K562 (cell line): Measurements from ENCODE around the gene ZNF716. TPM values are rescaled to one million over a fixed set of nuclear protein-coding genes. Genes with fewer than 3 reads are reported as not detected.

Source experiments
- ATAC-seq: fragments of 200-7000 bp; cut with Tn5 transposase; 3 replicates; pipeline ENCODE4 v1.9.1; 2020; ENCODE audit warnings: moderate library complexity
- BruUV-seq: library from RNA; stranded (reverse); fragments of 400-500 nt; replicated peaks from 2 replicates; lab custom pipeline; 2021; lab: Mats Ljungman, UMichigan
- CTCF ChIA-PET: fragments of 300-600 bp; formaldehyde crosslinking; extraction: SDS; loops from one replicate; lab custom pipeline; 2021; ENCODE audit warnings: low intra/inter-chr PET ratio; lab: Yijun Ruan, JAX
- POLR2A ChIA-PET: fragments of 300-600, 350-650 bp; sonication (Branson Sonifier 250); formaldehyde crosslinking; extraction: SDS; loops from one replicate; lab custom pipeline; 2021; ENCODE audit warnings: antibody characterized with exemption, inconsistent platforms; lab: Yijun Ruan, JAX
- DNase-seq, 4 experiments: peaks; one replicate each; pipeline versions ENCODE4 v3.0.0 to v3.0.0-alpha.2; 2011 to 2018; ENCODE audit warnings: low spot score in 3 of 4, mixed read lengths in 3 of 4; ENCODE audit errors: extremely low read depth in 1 of 4
- FAIRE-seq: peaks from 2 replicates; lab custom pipeline; 2011; peaks lifted over from hg19 to GRCh38; lab: Jason Lieb, UNC
- H2AFZ ChIP-seq: 2 replicates; pipeline ENCODE4 v1.6.0; 2011; ENCODE audit warnings: low read depth, low read length, control low read depth, inconsistent platforms
- H3K27ac ChIP-seq: fragments of 200-600 bp; 3 replicates; pipeline ENCODE4 v1.8.0; 2011; ENCODE audit warnings: low read depth, mild to moderate bottlenecking, control low read depth, inconsistent platforms, low read length, moderate library complexity, mixed read lengths; ENCODE audit errors: extremely low read depth
- H3K27me3 ChIP-seq, 2 experiments: fragments of 300-600 bp in 1 of 2; 2 replicates in 1 of 2; 3 replicates in 1 of 2; pipeline versions ENCODE4 v1.6.0 to v1.8.0; 2011; ENCODE audit warnings: inconsistent platforms in 2 of 2, low read length in 2 of 2, mild to moderate bottlenecking in 1 of 2, mixed read lengths in 1 of 2, moderate library complexity in 1 of 2; ENCODE audit not compliant: control insufficient read depth in 2 of 2, insufficient read depth in 2 of 2
- H3K36me3 ChIP-seq: fragments of 300-600 bp; 3 replicates; pipeline ENCODE4 v1.8.0; 2011; ENCODE audit warnings: mild to moderate bottlenecking, low read length, inconsistent platforms; ENCODE audit not compliant: control insufficient read depth, insufficient read depth
- H3K4me1 ChIP-seq, 2 experiments: fragments of 200-600 bp in 1 of 2; replicated peaks in 1 of 2; 2 replicates in 1 of 2; 3 replicates in 1 of 2; pipeline versions ENCODE4 v1.5.1 to v1.8.0; 2011; ENCODE audit warnings: inconsistent platforms in 2 of 2, low read length in 2 of 2, mild to moderate bottlenecking in 1 of 2, mixed read lengths in 1 of 2, moderate library complexity in 1 of 2; ENCODE audit not compliant: control insufficient read depth in 2 of 2, insufficient read depth in 2 of 2
- H3K4me2 ChIP-seq: 2 replicates; pipeline ENCODE4 v1.6.1; 2011; ENCODE audit warnings: low read length, control low read depth, inconsistent platforms, mixed read lengths; ENCODE audit not compliant: insufficient read depth
- H3K4me3 ChIP-seq: fragments of 200-600 bp; sonication (generic), shearing (Covaris generic); 2 replicates; pipeline ENCODE4 v1.5.1; 2016; ENCODE audit warnings: control low read depth, inconsistent platforms
- H3K79me2 ChIP-seq: fragments of 200-600 bp; 3 replicates; pipeline ENCODE4 v1.8.0; 2011; ENCODE audit warnings: low read length, inconsistent platforms; ENCODE audit not compliant: control insufficient read depth, insufficient read depth
- H3K9ac ChIP-seq, 2 experiments: 2 replicates each; pipeline versions ENCODE4 v1.6.0 to v1.6.1; 2011; ENCODE audit warnings: low read depth in 2 of 2, low read length in 2 of 2, control low read depth in 1 of 2, inconsistent platforms in 1 of 2, mild to moderate bottlenecking in 1 of 2, mixed read lengths in 1 of 2; ENCODE audit not compliant: insufficient read depth in 1 of 2
- H3K9me1 ChIP-seq: one replicate; pipeline ENCODE4 v1.6.0; 2011; ENCODE audit warnings: inconsistent platforms, mild to moderate bottlenecking, low read length, moderate library complexity; ENCODE audit not compliant: control insufficient read depth, insufficient read depth
- H3K9me3 ChIP-seq: replicated peaks from 2 replicates; pipeline ENCODE4 v1.5.1; 2011; ENCODE audit warnings: low read depth, low read length, inconsistent platforms; ENCODE audit not compliant: control insufficient read depth, insufficient read depth
- H4K20me1 ChIP-seq: replicated peaks from 2 replicates; pipeline ENCODE4 v1.6.1; 2011; ENCODE audit warnings: low read length, inconsistent platforms, mixed read lengths; ENCODE audit not compliant: control insufficient read depth, insufficient read depth
- CBX2 ChIP-seq: fragments of 200-600 bp; sonication (generic); IDR thresholded peaks from one replicate; pipeline ENCODE4 v1.6.1; 2012; ENCODE audit warnings: mild to moderate bottlenecking, low read length, inconsistent platforms; ENCODE audit not compliant: insufficient read depth, poor library complexity, severe bottlenecking
- CTCF ChIP-seq, 3 experiments: IDR thresholded peaks in 2 of 3; conservative IDR thresholded peaks in 1 of 3; 2 replicates each; pipeline ENCODE4 v1.5.1; 2011 to 2012; ENCODE audit warnings: low read length in 3 of 3, mild to moderate bottlenecking in 3 of 3, control low read depth in 2 of 3, improper control_type of control experiment in 1 of 3, inconsistent platforms in 1 of 3, low read depth in 1 of 3, mixed read lengths in 1 of 3, moderate library complexity in 1 of 3; ENCODE audit not compliant: insufficient read depth in 2 of 3
- ETS2 ChIP-seq: IDR thresholded peaks from 2 replicates; pipeline ENCODE4 v1.6.1; 2016; ENCODE audit warnings: borderline replicate concordance, missing genetic modification characterization, mild to moderate bottlenecking, moderate library complexity, missing compliant biosample characterization; ENCODE audit not compliant: poor library complexity, severe bottlenecking
- KLF1 ChIP-seq: fragments of 450-650 bp; IDR thresholded peaks from 2 replicates; pipeline ENCODE4 v1.6.1; 2016; ENCODE audit warnings: missing genetic modification characterization, missing compliant biosample characterization
- NCOA1 ChIP-seq: fragments of 450-650 bp; IDR thresholded peaks from 2 replicates; pipeline ENCODE4 v1.6.1; 2016; ENCODE audit warnings: low read depth
- NONO ChIP-seq, 2 experiments: fragments of 200-400 bp in 1 of 2; fragments of 450-650 bp in 1 of 2; formaldehyde crosslinking in 1 of 2; IDR thresholded peaks; 2 replicates each; pipeline ENCODE4 v1.6.1; 2017; ENCODE audit warnings: low read depth in 2 of 2, mild to moderate bottlenecking in 2 of 2, moderate library complexity in 2 of 2, low read length in 1 of 2
- SMAD4 ChIP-seq: fragments of 250-450 bp; sonication (Bioruptor Pico); conservative IDR thresholded peaks from 2 replicates; pipeline ENCODE4 v1.8.0; 2021; ENCODE audit warnings: inconsistent platforms, mild to moderate bottlenecking, moderate library complexity
- TSC22D4 ChIP-seq: fragments of 450-650 bp; IDR thresholded peaks from 2 replicates; pipeline ENCODE4 v1.6.1; 2016; ENCODE audit warnings: missing genetic modification characterization, missing biosample characterization, control low read depth
- ZNF699 ChIP-seq: fragments of 250-450 bp; sonication (Bioruptor Pico); IDR thresholded peaks from 2 replicates; pipeline ENCODE4 v1.8.0; 2021; ENCODE audit warnings: mild to moderate bottlenecking, moderate library complexity; ENCODE audit not compliant: insufficient replicate concordance
- ZNF79 ChIP-seq: fragments of 250-450 bp; sonication (Bioruptor Pico); IDR thresholded peaks from 2 replicates; pipeline ENCODE4 v1.4.0; 2020; ENCODE audit warnings: low read depth, mild to moderate bottlenecking, moderate library complexity
- WGBS: fragments of 100-300 bp; shearing (Covaris generic); methylation state at CpG from one replicate; pipeline ENCODE4 v1.1.6; 2016; ENCODE audit warnings: low coverage, mixed read lengths; ENCODE audit not compliant: insufficient coverage; ENCODE audit errors: missing lambda C conversion rate; 5-methylcytosine and 5-hydroxymethylcytosine counted together
- in situ Hi-C: fragments of 300-500 bp; cut with MboI; formaldehyde crosslinking; loops from 4 replicates; pipeline ENCODE4 v1.15.0; 2018; ENCODE audit warnings: inconsistent platforms, mixed read lengths
- intact Hi-C: fragments of 100-400 bp; cut with micrococcal nuclease; formaldehyde crosslinking; loops from 2 replicates; pipeline ENCODE4 v1.14.2; 2022
- polyA plus RNA-seq, 8 experiments: library from polyadenylated mRNA; depleted of rRNA in 4 of 8; stranded (reverse) in 5 of 8; unstranded in 3 of 8; fragments of >200 nt; fragmentation: Nextera tagmentation in 2 of 8; fragmentation: Illumina TruSeq in 1 of 8; extraction: Ambion mirVana in 2 of 8; extraction: Trizol in 1 of 8; gene quantifications; 2 replicates each; pipeline versions ENCODE4 v1.2.1 to v1.2.3, GENCODE V29; 2011 to 2014; ENCODE audit warnings: inconsistent platforms in 1 of 8, missing spikeins in 1 of 8
- total RNA-seq, 7 experiments: library from RNA; depleted of rRNA in 6 of 7; stranded (reverse); fragments of >200 nt in 6 of 7; fragmentation: Illumina TruSeq in 2 of 7; extraction: Trizol in 2 of 7; gene quantifications; 2 replicates each; pipeline versions ENCODE4 v1.2.1 to v1.2.3, GENCODE V29; 2011 to 2021; ENCODE audit warnings: low replicate concordance in 1 of 7
- TF ChIP-seq, protein P1 (sequence below), 2 experiments: fragments of 450-650 bp; IDR thresholded peaks; 2 replicates each; pipeline ENCODE4 v1.6.1; 2016; ENCODE audit warnings: mild to moderate bottlenecking in 2 of 2, borderline replicate concordance in 1 of 2, low read depth in 1 of 2, moderate library complexity in 1 of 2

The ZNF716 gene
- total and polyA plus RNA-seq, 9 of the 15 experiments (the other 6 are each of a cell fraction or from before 2014, with no cell fraction given): not detected

GRCh38 chr7:57487957-57488356 is 38.0 kb downstream of the ZNF716 start:
- Histone ChIP-seq H3K4me1 (no peaks in the 10 kb centered on the region), H3K9ac (no peak overlapping the region), H3K36me3 (no peaks in the 10 kb centered on the region), H3K4me2 (no peak overlapping the region), H3K27ac (no peak overlapping the region), H2AFZ (no peak overlapping the region), H3K9me3 (peaks cover 10% of the 10 kb centered on the region; the same call in 1 of the 2 replicates), H3K79me2 (no peaks in the 10 kb centered on the region), H3K4me3 (no peak overlapping the region), H4K20me1 (no peaks in the 10 kb centered on the region), H3K27me3 (no peaks in the 10 kb centered on the region), H3K9me1 (no peaks in the 10 kb centered on the region)
- 2% methylated on average over 13 of the region's 13 CpGs for WGBS
- FAIRE-seq (no peak), DNase-seq (no peak), ATAC-seq (no peak)
- no TSS peak for BruUV-seq
- POLR2A ChIA-PET: no interaction called here
- intact Hi-C loops: no loop called here
- CTCF ChIA-PET: no interaction called here
- in situ Hi-C loops: no loop called here
- no peak for TF ChIP-seq ETS2 (tag)
- TF ChIP-seq KLF1 (tag): no peak
- TF ChIP-seq CTCF (IDR thresholded peaks at IDR 0.05 in 2 of 3, conservative IDR thresholded peaks at IDR 0.05 in 1 of 3; ENCODE audit: insufficient read depth in 2 of 3, low read depth in 1 of 3, low read length in 3 of 3): no peak
- TF ChIP-seq NONO (IDR thresholded peaks at IDR 0.05; ENCODE audit: low read depth in 2 of 2, low read length in 1 of 2): no peak
- TF ChIP-seq ZNF699 (CRISPR knock-in tag): no peak
- TF ChIP-seq NCOA1: no peak
- TF ChIP-seq, protein P1, sequence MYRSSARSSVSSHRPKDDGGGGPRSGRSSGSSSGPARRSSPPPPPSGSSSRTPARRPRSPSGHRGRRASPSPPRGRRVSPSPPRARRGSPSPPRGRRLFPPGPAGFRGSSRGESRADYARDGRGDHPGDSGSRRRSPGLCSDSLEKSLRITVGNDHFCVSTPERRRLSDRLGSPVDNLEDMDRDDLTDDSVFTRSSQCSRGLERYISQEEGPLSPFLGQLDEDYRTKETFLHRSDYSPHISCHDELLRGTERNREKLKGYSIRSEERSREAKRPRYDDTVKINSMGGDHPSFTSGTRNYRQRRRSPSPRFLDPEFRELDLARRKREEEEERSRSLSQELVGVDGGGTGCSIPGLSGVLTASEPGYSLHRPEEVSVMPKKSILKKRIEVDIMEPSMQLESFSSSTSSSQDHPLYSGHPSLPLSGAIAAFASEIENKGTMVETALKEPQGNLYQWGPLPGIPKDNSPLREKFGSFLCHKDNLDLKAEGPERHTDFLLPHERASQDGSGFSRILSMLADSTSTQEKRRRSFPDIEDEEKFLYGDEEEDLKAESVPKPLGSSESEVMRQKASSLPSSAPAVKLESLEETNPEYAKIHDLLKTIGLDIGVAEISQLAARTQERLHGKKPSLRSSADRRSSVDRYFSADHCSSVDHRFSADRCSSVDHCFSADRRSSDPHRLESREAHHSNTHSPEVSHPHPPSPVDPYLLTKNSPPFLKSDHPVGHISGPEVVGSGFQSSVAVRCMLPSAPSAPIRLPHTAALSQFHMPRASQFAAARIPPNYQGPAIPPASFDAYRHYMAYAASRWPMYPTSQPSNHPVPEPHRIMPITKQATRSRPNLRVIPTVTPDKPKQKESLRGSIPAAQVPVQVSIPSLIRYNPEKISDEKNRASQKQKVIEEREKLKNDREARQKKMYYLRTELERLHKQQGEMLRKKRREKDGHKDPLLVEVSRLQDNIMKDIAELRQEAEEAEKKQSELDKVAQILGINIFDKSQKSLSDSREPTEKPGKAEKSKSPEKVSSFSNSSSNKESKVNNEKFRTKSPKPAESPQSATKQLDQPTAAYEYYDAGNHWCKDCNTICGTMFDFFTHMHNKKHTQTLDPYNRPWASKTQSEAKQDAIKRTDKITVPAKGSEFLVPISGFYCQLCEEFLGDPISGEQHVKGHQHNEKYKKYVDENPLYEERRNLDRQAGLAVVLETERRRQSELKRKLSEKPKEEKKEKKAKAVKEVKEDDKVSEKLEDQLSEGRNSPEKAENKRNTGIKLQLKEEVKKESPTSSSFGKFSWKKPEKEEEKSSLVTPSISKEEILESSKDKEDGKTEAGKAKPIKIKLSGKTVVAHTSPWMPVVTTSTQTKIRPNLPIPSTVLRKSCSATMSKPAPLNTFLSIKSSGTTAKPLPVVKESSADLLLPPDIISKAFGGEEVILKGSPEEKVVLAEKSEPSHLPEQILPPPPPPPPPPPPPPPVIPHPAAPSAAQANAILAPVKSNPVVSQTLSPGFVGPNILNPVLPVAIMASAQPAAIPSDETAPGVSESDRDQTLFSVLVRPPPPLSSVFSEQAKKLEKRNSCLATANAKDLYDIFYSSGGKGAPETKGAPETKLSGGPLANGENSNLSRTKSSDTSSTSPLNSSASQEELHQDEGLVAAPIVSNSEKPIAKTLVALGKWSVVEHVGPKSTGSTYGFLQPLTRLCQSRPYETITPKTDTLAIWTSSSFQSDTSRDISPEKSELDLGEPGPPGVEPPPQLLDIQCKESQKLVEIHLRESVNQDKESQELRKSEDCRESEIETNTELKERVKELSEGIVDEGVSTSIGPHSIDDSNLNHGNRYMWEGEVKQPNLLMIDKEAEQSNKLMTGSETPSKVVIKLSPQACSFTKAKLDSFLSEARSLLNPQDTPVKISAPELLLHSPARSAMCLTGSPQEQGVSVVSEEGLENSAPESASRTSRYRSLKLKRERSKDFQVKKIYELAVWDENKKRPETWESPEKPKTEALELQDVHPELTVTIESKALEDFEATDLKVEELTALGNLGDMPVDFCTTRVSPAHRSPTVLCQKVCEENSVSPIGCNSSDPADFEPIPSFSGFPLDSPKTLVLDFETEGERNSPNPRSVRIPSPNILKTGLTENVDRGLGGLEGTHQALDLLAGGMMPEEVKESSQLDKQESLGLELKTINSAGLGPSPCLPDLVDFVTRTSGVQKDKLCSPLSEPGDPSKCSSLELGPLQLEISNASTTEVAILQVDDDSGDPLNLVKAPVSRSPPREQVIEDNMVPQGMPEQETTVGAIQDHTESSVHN (IDR thresholded peaks at IDR 0.05; ENCODE audit: borderline replicate concordance in 1 of 2, low read depth in 1 of 2): no peak
- TF ChIP-seq TSC22D4: no peak
- no peak for TF ChIP-seq CBX2
- TF ChIP-seq SMAD4 (CRISPR knock-in tag): no peak
- no peak for TF ChIP-seq ZNF79 (CRISPR knock-in tag)
